K562 (cell line): ENCODE measurements around the gene FOXRED2. TPM values are rescaled to one million over a fixed set of nuclear protein-coding genes. Genes with fewer than 3 reads are reported as not detected.

Source experiments
- CCAR2 ChIP-seq: fragments of 200-400 bp; formaldehyde crosslinking; IDR thresholded peaks from 2 replicates; pipeline ENCODE4 v1.6.1; 2017; ENCODE audit warnings: mild to moderate bottlenecking, low read depth, low read length
- CHAMP1 ChIP-seq: fragments of 450-650 bp; IDR thresholded peaks from 2 replicates; pipeline ENCODE4 v1.6.1; 2016; ENCODE audit warnings: mild to moderate bottlenecking
- KLF13 ChIP-seq: fragments of 450-650 bp; IDR thresholded peaks from 2 replicates; pipeline ENCODE4 v1.6.1; 2016; ENCODE audit warnings: missing genetic modification characterization, low read depth, mild to moderate bottlenecking, missing compliant biosample characterization, moderate library complexity, borderline replicate concordance
- PURB ChIP-seq: sonication (generic); formaldehyde crosslinking; IDR thresholded peaks from 2 replicates; pipeline ENCODE4 v1.9.0; 2021; ENCODE audit warnings: low read depth, mild to moderate bottlenecking, missing genetic modification reagents
- SAFB2 ChIP-seq: fragments of 200-400 bp; formaldehyde crosslinking; IDR thresholded peaks from 2 replicates; pipeline ENCODE4 v1.6.1; 2018; ENCODE audit warnings: borderline replicate concordance, low read length, low read depth, moderate library complexity; ENCODE audit not compliant: severe bottlenecking
- SREBF2 ChIP-seq: sonication (generic); formaldehyde crosslinking; IDR thresholded peaks from 2 replicates; pipeline ENCODE4 v1.4.0; 2020; ENCODE audit warnings: mild to moderate bottlenecking, missing genetic modification reagents
- SRSF7 ChIP-seq: fragments of 200-400 bp; formaldehyde crosslinking; optimal IDR thresholded peaks from 2 replicates; pipeline ENCODE3; 2017; ENCODE audit warnings: mild to moderate bottlenecking, low read depth, low read length
- TAF9B ChIP-seq: fragments of 450-650 bp; IDR thresholded peaks from 2 replicates; pipeline ENCODE4 v1.6.1; 2018; ENCODE audit warnings: mild to moderate bottlenecking; ENCODE audit not compliant: partially characterized antibody
- ZBTB1 ChIP-seq: sonication (generic); formaldehyde crosslinking; IDR thresholded peaks from 2 replicates; pipeline ENCODE4 v1.8.1; 2023; ENCODE audit warnings: missing genetic modification reagents, low read depth, mild to moderate bottlenecking, borderline replicate concordance
- ZBTB11 ChIP-seq, 3 experiments: fragments of 200-800 bp in 1 of 3; fragments of 250-450 bp in 1 of 3; fragments of 450-650 bp in 1 of 3; sonication (Bioruptor Pico) in 1 of 3; sonication (Bioruptor generic) in 1 of 3; formaldehyde crosslinking in 1 of 3; IDR thresholded peaks; 2 replicates each; pipeline versions ENCODE4 v1.6.1 to v1.8.0; 2016 to 2022; ENCODE audit warnings: mild to moderate bottlenecking in 2 of 3, missing genetic modification characterization in 2 of 3, missing compliant biosample characterization in 1 of 3, moderate library complexity in 1 of 3
- ZBTB43 ChIP-seq: sonication (generic); formaldehyde crosslinking; IDR thresholded peaks from 2 replicates; pipeline ENCODE4 v1.8.0; 2023; ENCODE audit warnings: mild to moderate bottlenecking, missing genetic modification reagents
- ZBTB7A ChIP-seq: IDR thresholded peaks from 2 replicates; pipeline ENCODE4 v1.6.1; 2011; ENCODE audit warnings: low read depth, mild to moderate bottlenecking, low read length, moderate library complexity, borderline replicate concordance; ENCODE audit not compliant: control insufficient read depth
- ZNF449 ChIP-seq: fragments of 250-450 bp; sonication (Bioruptor Pico); IDR thresholded peaks from 2 replicates; pipeline ENCODE4 v1.8.0; 2022; ENCODE audit warnings: moderate library complexity, mild to moderate bottlenecking, inconsistent platforms
- ZNF511 ChIP-seq: sonication (generic); formaldehyde crosslinking; IDR thresholded peaks from 2 replicates; pipeline ENCODE4 v1.8.0; 2022; ENCODE audit warnings: mild to moderate bottlenecking, missing genetic modification reagents
- ZNF512 ChIP-seq: IDR thresholded peaks from 2 replicates; pipeline ENCODE4 v1.6.1; 2016; ENCODE audit warnings: missing genetic modification characterization, missing compliant biosample characterization
- ZNF75A ChIP-seq: fragments of 450-650 bp; formaldehyde crosslinking; IDR thresholded peaks from 2 replicates; pipeline ENCODE4 v1.4.0; 2020; ENCODE audit warnings: mild to moderate bottlenecking
- polyA plus RNA-seq, 8 experiments: library from polyadenylated mRNA; depleted of rRNA in 4 of 8; stranded (reverse) in 5 of 8; unstranded in 3 of 8; fragments of >200 nt; fragmentation: Nextera tagmentation in 2 of 8; fragmentation: Illumina TruSeq in 1 of 8; extraction: Ambion mirVana in 2 of 8; extraction: Trizol in 1 of 8; gene quantifications; 2 replicates each; pipeline versions ENCODE4 v1.2.1 to v1.2.3, GENCODE V29; 2011 to 2014; ENCODE audit warnings: inconsistent platforms in 1 of 8, missing spikeins in 1 of 8
- total RNA-seq, 7 experiments: library from RNA; depleted of rRNA in 6 of 7; stranded (reverse); fragments of >200 nt in 6 of 7; fragmentation: Illumina TruSeq in 2 of 7; extraction: Trizol in 2 of 7; gene quantifications; 2 replicates each; pipeline versions ENCODE4 v1.2.1 to v1.2.3, GENCODE V29; 2011 to 2021; ENCODE audit warnings: low replicate concordance in 1 of 7

Gene FOXRED2
- total and polyA plus RNA-seq, 9 of the 15 experiments (the other 6 are each of a cell fraction or from before 2014, with no cell fraction given), result 2.8 to 48.4 (median 7.8) TPM

- no peak for TF ChIP-seq ZNF449 (CRISPR knock-in tag)
- TF ChIP-seq ZBTB1 (CRISPR knock-in tag), result no peak
- no peak for TF ChIP-seq SAFB2
- TF ChIP-seq ZNF512 (tag), result no peak
- TF ChIP-seq CHAMP1, result no peak
- no peak for TF ChIP-seq ZBTB7A
- no peak for TF ChIP-seq KLF13
- TF ChIP-seq PURB, result no peak
- TF ChIP-seq SRSF7, result no peak
- TF ChIP-seq ZBTB43 (CRISPR knock-in tag), result no peak
- TF ChIP-seq CCAR2, result no peak
- no peak for TF ChIP-seq ZNF75A (CRISPR knock-in tag)
- TF ChIP-seq ZNF511 (CRISPR knock-in tag), result no peak
- no peak for TF ChIP-seq TAF9B
- TF ChIP-seq SREBF2, result no peak
- no peak; a peak in 1 of 6 replicates for TF ChIP-seq ZBTB11 (CRISPR knock-in tag; IDR thresholded peaks at IDR 0.05)
Measured at GRCh38 chr22:36478966-36479365, 27.9 kb downstream of the FOXRED2 start (continued).
